Activated gamma-delta T cell treated with Interleukin-2 at 50 U/mL for 16 hours (primary cell): ENCODE results near the gene MLF1.
"Not testable (repeated sequence)": the region's sequence is repeated elsewhere in the genome, so short reads cannot be mapped to it uniquely, and the experiment has no call there.

ENCODE experiments used
- DNase-seq: peaks from one replicate; pipeline ENCODE4 v3.0.0-alpha.2; 2020

Gene MLF1

GRCh38 chr3:158570999-158571702, at the start of gene MLF1:
Gene MLF1 (plus strand): TSS chr3:158571194. CDS start chr3:158571301, 107 bp downstream.
- peak; percentile 58 for DNase-seq

GRCh38 chr3:158522221-158523136, 48.5 kb upstream of the MLF1 start:
- DNase-seq, result no peak

- no peak for DNase-seq
Observed at GRCh38 chr3:158528076-158528674, 42.8 kb upstream of the MLF1 start.

GRCh38 chr3:158531334-158531733, 39.7 kb upstream of the MLF1 start:
- DNase-seq, result no peak

GRCh38 chr3:158532099-158532734, 38.8 kb upstream of the MLF1 start:
- DNase-seq, result no peak

GRCh38 chr3:158535918-158536317, 35.1 kb upstream of the MLF1 start:
- DNase-seq, result no peak

- peak; percentile 7 for DNase-seq
Observed at GRCh38 chr3:158539414-158540014, 31.5 kb upstream of the MLF1 start.

GRCh38 chr3:158540066-158540465, 30.9 kb upstream of the MLF1 start:
- DNase-seq, result no peak

GRCh38 chr3:158548691-158549090, 22.3 kb upstream of the MLF1 start:
- DNase-seq, result no peak

- DNase-seq, result not testable (repeated sequence)
Observed at GRCh38 chr3:158549938-158550337, 21.1 kb upstream of the MLF1 start.

- DNase-seq, result no peak
Observed at GRCh38 chr3:158552124-158552523, 18.9 kb upstream of the MLF1 start.

GRCh38 chr3:158559504-158559903, 11.5 kb upstream of the MLF1 start:
- DNase-seq, result no peak

- no peak for DNase-seq
Observed at GRCh38 chr3:158560979-158561378, 10.0 kb upstream of the MLF1 start.

- no peak for DNase-seq
Observed at GRCh38 chr3:158562674-158563073, 8.3 kb upstream of the MLF1 start.

- no peak for DNase-seq
Observed at GRCh38 chr3:158563076-158563475, 7.9 kb upstream of the MLF1 start.

GRCh38 chr3:158565076-158565475, 5.9 kb upstream of the MLF1 start:
- DNase-seq, result no peak

GRCh38 chr3:158568784-158569183, 2.2 kb upstream of the MLF1 start:
- no peak for DNase-seq

GRCh38 chr3:158569794-158570193, 1.2 kb upstream of the MLF1 start:
- DNase-seq, result no peak

GRCh38 chr3:158571969-158572765, 1.2 kb downstream of the MLF1 start:
- DNase-seq, result no peak

GRCh38 chr3:158572766-158573060, 1.7 kb downstream of the MLF1 start:
- no peak for DNase-seq

GRCh38 chr3:158573714-158574113, 2.7 kb downstream of the MLF1 start:
- no peak for DNase-seq

GRCh38 chr3:158574646-158575045, 3.7 kb downstream of the MLF1 start:
- DNase-seq, result no peak
